GM12878 (cell line): ENCODE results near the gene HIGD1C. TPM values are rescaled to one million over a fixed set of nuclear protein-coding genes. Genes with fewer than 3 reads are reported as not detected.

Source experiments
- ATAC-seq: fragments of 200-7000 bp; cut with Tn5 transposase; 3 replicates; pipeline ENCODE4 v1.9.1; 2020; ENCODE audit warnings: mild to moderate bottlenecking, moderate library complexity
- BruUV-seq: library from RNA; stranded (reverse); fragments of 400-500 nt; replicated peaks from 2 replicates; lab custom pipeline; 2021; lab: Mats Ljungman, UMichigan
- CTCF ChIA-PET: fragments of 300-600 bp; sonication (Branson Sonifier 250); formaldehyde crosslinking; extraction: SDS; loops from one replicate; lab custom pipeline; 2021; ENCODE audit warnings: inconsistent platforms; lab: Yijun Ruan, JAX
- POLR2A ChIA-PET: fragments of 350-600 bp; formaldehyde crosslinking; extraction: SDS; loops from one replicate; lab custom pipeline; 2021; ENCODE audit warnings: inconsistent platforms; lab: Charles Lee
- RAD21 ChIA-PET: fragments of 300-600 bp; sonication (Branson Sonifier 250); formaldehyde crosslinking; loops from one replicate; lab custom pipeline; 2023; ENCODE audit warnings: antibody characterized with exemption; ENCODE audit not compliant: unreplicated experiment; lab: Charles Lee
- SMC1A ChIA-PET: fragments of 300-600 bp; sonication (Branson Sonifier 250); formaldehyde crosslinking; loops from one replicate; lab custom pipeline; 2023; ENCODE audit not compliant: unreplicated experiment, uncharacterized antibody; lab: Charles Lee
- DNase-seq: peaks from one replicate; pipeline ENCODE4 v3.0.0-alpha.2; 2011; ENCODE audit warnings: low read depth, low spot score
- FAIRE-seq: peaks from 3 replicates; lab custom pipeline; 2011; peaks lifted over from hg19 to GRCh38; lab: Jason Lieb, UNC
- H2AFZ ChIP-seq: 2 replicates; pipeline ENCODE4 v1.6.0; 2011; ENCODE audit warnings: low read depth, low read length, control low read depth; ENCODE audit not compliant: control insufficient read depth
- H3K27ac ChIP-seq: 2 replicates; pipeline ENCODE4 v1.5.1; 2011; ENCODE audit warnings: control low read depth; ENCODE audit not compliant: control insufficient read depth, insufficient read depth
- H3K27me3 ChIP-seq, 2 experiments: replicated peaks in 1 of 2; 2 replicates each; pipeline versions ENCODE4 v1.6.0 to v1.6.1; 2011; ENCODE audit warnings: low read length in 1 of 2; ENCODE audit not compliant: control insufficient read depth in 2 of 2, insufficient read depth in 2 of 2
- H3K36me3 ChIP-seq, 2 experiments: 2 replicates each; pipeline ENCODE4 v1.5.1; 2011; ENCODE audit warnings: low read length in 1 of 2; ENCODE audit not compliant: control insufficient read depth in 2 of 2, insufficient read depth in 2 of 2
- H3K4me1 ChIP-seq: 2 replicates; pipeline ENCODE4 v1.6.1; 2011; ENCODE audit warnings: mild to moderate bottlenecking, low read length, moderate library complexity, mixed read lengths; ENCODE audit not compliant: control insufficient read depth, insufficient read depth
- H3K4me2 ChIP-seq: 2 replicates; pipeline ENCODE4 v1.6.0; 2011; ENCODE audit warnings: control low read depth; ENCODE audit not compliant: control insufficient read depth, insufficient read depth
- H3K4me3 ChIP-seq: fragments of 200-600 bp; sonication (generic); 2 replicates; pipeline ENCODE4 v1.5.1; 2016
- H3K79me2 ChIP-seq: 2 replicates; pipeline ENCODE4 v1.6.0; 2011; ENCODE audit warnings: low read length; ENCODE audit not compliant: control insufficient read depth, insufficient read depth
- H3K9ac ChIP-seq: 2 replicates; pipeline ENCODE4 v1.8.0; 2011; ENCODE audit warnings: low read length, control low read depth, mixed read lengths; ENCODE audit not compliant: control insufficient read depth, insufficient read depth
- H3K9me3 ChIP-seq: replicated peaks from 3 replicates; pipeline ENCODE4 v1.5.1; 2011; ENCODE audit warnings: mild to moderate bottlenecking, low read length; ENCODE audit not compliant: control insufficient read depth, insufficient read depth
- H4K20me1 ChIP-seq: 2 replicates; pipeline ENCODE4 v1.6.0; 2011; ENCODE audit not compliant: control insufficient read depth, insufficient read depth
- ASH2L ChIP-seq: fragments of 300-600, 200-600 bp; sonication (generic); IDR thresholded peaks from 2 replicates; pipeline ENCODE4 v1.6.1; 2017; ENCODE audit warnings: low read depth, mild to moderate bottlenecking, borderline replicate concordance
- BMI1 ChIP-seq: fragments of 450-650 bp; IDR thresholded peaks from 2 replicates; pipeline ENCODE4 v1.6.1; 2016; ENCODE audit warnings: mild to moderate bottlenecking, moderate library complexity, borderline replicate concordance
- CEBPB ChIP-seq, 2 experiments: fragments of 150-350 bp in 1 of 2; IDR thresholded peaks; 2 replicates each; pipeline ENCODE4 v1.6.1; 2012 to 2014; ENCODE audit warnings: low read depth in 2 of 2, low read length in 2 of 2, borderline replicate concordance in 1 of 2, inconsistent platforms in 1 of 2
- CHD1 ChIP-seq: IDR thresholded peaks from 2 replicates; pipeline ENCODE4 v1.6.1; 2012; ENCODE audit warnings: low read depth, low read length, improper control_type of control experiment
- JUNB ChIP-seq: IDR thresholded peaks from 2 replicates; pipeline ENCODE4 v1.6.1; 2016; ENCODE audit warnings: antibody characterized with exemption, mild to moderate bottlenecking
- JUND ChIP-seq: IDR thresholded peaks from 2 replicates; pipeline ENCODE4 v1.6.1; 2012; ENCODE audit warnings: low read depth, mild to moderate bottlenecking, low read length, improper control_type of control experiment, moderate library complexity
- NFYA ChIP-seq: IDR thresholded peaks from 2 replicates; pipeline ENCODE4 v1.6.1; 2011; ENCODE audit warnings: low read depth, mild to moderate bottlenecking, low read length, improper control_type of control experiment, borderline replicate concordance
- PML ChIP-seq: IDR thresholded peaks from 2 replicates; pipeline ENCODE4 v1.6.1; 2012; ENCODE audit warnings: low read length, inconsistent platforms
- POLR2AphosphoS2 ChIP-seq: IDR thresholded peaks from 2 replicates; pipeline ENCODE4 v1.6.1; 2011; ENCODE audit warnings: low read depth, mild to moderate bottlenecking, low read length, improper control_type of control experiment, moderate library complexity
- POLR2AphosphoS5 ChIP-seq: IDR thresholded peaks from 2 replicates; pipeline ENCODE4 v1.6.1; 2011; ENCODE audit warnings: mild to moderate bottlenecking, low read length, inconsistent platforms
- RBBP5 ChIP-seq: fragments of 200-600 bp; sonication (generic); conservative IDR thresholded peaks from 2 replicates; pipeline ENCODE4 v1.6.1; 2016
- RELA ChIP-seq: fragments of 450-650 bp; IDR thresholded peaks from 2 replicates; pipeline ENCODE4 v1.8.0; 2014; ENCODE audit warnings: borderline replicate concordance; ENCODE audit not compliant: partially characterized antibody
- SMAD5 ChIP-seq: IDR thresholded peaks from 2 replicates; pipeline ENCODE4 v1.6.1; 2016; ENCODE audit warnings: antibody characterized with exemption, low read depth
- SREBF1 ChIP-seq: IDR thresholded peaks from 2 replicates; pipeline ENCODE4 v1.6.1; 2012; ENCODE audit warnings: mild to moderate bottlenecking, low read length
- TAF1 ChIP-seq: IDR thresholded peaks from 2 replicates; pipeline ENCODE4 v1.6.1; 2011; ENCODE audit warnings: mild to moderate bottlenecking, low read depth, low read length, borderline replicate concordance
- TARDBP ChIP-seq: IDR thresholded peaks from 2 replicates; pipeline ENCODE4 v1.6.1; 2016; ENCODE audit warnings: borderline replicate concordance
- TCF7 ChIP-seq: IDR thresholded peaks from 2 replicates; pipeline ENCODE4 v1.6.1; 2014; ENCODE audit warnings: antibody characterized with exemption, borderline replicate concordance
- YY1 ChIP-seq: IDR thresholded peaks from 2 replicates; pipeline ENCODE4 v1.6.1; 2011; ENCODE audit warnings: low read depth, mild to moderate bottlenecking, low read length
- ZNF217 ChIP-seq: fragments of 450-650 bp; IDR thresholded peaks from 2 replicates; pipeline ENCODE4 v1.6.1; 2017; ENCODE audit warnings: antibody characterized with exemption, mild to moderate bottlenecking
- WGBS: methylation state at CpG from one replicate; pipeline ENCODE4 v1.1.6; 2016; ENCODE audit warnings: low lambda C conversion rate; ENCODE audit not compliant: insufficient replicate concordance, insufficient coverage; ENCODE audit errors: missing lambda C conversion rate; 5-methylcytosine and 5-hydroxymethylcytosine counted together
- in situ Hi-C: fragments of 300-500 bp; cut with MboI; formaldehyde crosslinking; loops from 9 replicates; pipeline ENCODE4 v1.14.3; 2018; ENCODE audit warnings: mixed read lengths
- intact Hi-C: fragments of 100-400 bp; cut with micrococcal nuclease; formaldehyde crosslinking; loops from one replicate; pipeline ENCODE4 v1.14.2; 2022; ENCODE audit not compliant: unreplicated experiment
- polyA plus RNA-seq, 11 experiments: library from polyadenylated mRNA; depleted of rRNA in 4 of 11; unstranded in 6 of 11; stranded (reverse) in 5 of 11; fragments of >200 nt; fragmentation: Nextera tagmentation in 4 of 11; fragmentation: Illumina TruSeq in 1 of 11; extraction: Ambion mirVana in 4 of 11; extraction: Trizol in 1 of 11; gene quantifications; 1 replicate in 1 of 11; 2 replicates in 10 of 11; pipeline versions ENCODE4 v1.2.1 to v1.2.3, GENCODE V29; 2011 to 2016; ENCODE audit warnings: inconsistent platforms in 2 of 11, missing spikeins in 2 of 11, low read depth in 1 of 11
- total RNA-seq, 4 experiments: library from RNA; depleted of rRNA in 3 of 4; stranded (reverse); fragments of >200 nt in 3 of 4; fragmentation: Illumina TruSeq in 1 of 4; extraction: Trizol in 1 of 4; gene quantifications; 2 replicates each; pipeline versions ENCODE4 v1.2.1 to v1.2.3, GENCODE V29; 2013 to 2021
- TF ChIP-seq, protein P1 (sequence below): fragments of 450-650 bp; IDR thresholded peaks from 2 replicates; pipeline ENCODE4 v1.6.1; 2017; ENCODE audit warnings: mild to moderate bottlenecking, moderate library complexity

Gene HIGD1C
- total and polyA plus RNA-seq, 10 of the 15 experiments (the other 5 are each of a cell fraction or from before 2014, with no cell fraction given): not detected

DNA sequence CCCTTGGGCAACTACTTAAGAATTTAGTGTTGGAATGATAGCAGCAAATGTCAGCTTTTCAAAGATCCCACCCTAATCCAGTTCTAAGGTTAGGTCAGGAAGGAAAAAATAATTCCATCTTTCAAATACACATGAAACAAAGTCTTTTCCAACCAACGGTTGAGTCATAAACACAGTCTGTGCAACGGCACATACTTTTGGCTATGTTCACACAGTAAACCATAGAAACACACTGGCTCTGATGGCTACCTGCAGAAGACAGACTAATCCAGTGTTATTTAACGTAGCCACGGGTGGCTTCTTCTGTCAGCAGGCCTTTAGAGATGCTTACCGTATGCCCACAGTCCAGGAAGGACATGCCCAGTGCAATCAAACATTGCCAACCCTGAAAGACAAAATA, 35.7 kb downstream of the HIGD1C start (continued):
- TF ChIP-seq ASH2L: no peak
- TF ChIP-seq TAF1: no peak
- no peak for TF ChIP-seq CEBPB (IDR thresholded peaks at IDR 0.05; ENCODE audit: borderline replicate concordance in 1 of 2, low read depth in 2 of 2, low read length in 2 of 2)
- no peak for TF ChIP-seq JUNB
- TF ChIP-seq BMI1: no peak
- TF ChIP-seq JUND: no peak
- TF ChIP-seq POLR2AphosphoS5: no peak
- TF ChIP-seq ZNF217: no peak

DNA sequence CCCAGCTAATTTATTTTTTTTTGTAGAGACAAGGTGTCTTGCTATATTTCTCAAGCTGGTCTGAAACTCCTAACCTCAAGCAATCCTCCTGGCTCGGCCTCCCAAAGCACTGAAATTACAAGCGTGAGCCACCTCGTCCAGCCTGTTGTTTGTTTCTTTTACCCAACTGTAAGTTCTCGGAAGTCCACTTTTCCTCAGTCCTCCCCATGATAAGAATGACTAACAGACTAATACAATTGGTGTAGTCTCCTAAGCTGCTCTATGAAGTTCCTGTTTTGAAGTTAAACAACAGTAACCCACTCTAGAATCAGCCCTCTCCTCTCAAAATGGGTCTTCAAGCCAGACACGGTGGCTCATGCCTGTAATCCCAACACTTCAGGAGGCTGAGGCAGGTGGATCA, 36.5 kb downstream of the HIGD1C start:
- intact Hi-C loops (loop anchor here (5.0 kb wide), 1 partner anchor 222 kb away; no protein-coding TSS in a partner anchor), in situ Hi-C loops (no loop called here)
- RAD21 ChIA-PET: interaction anchor here (0.8 to 7.3 kb wide), 8 partner anchors 10 to 485 kb away, joined by 3 to 114 read pairs (median 4); partner anchors contain the start of gene ATF1
- WGBS: 97% methylated on average over 5 of the region's 5 CpGs
- DNase-seq: no peak
- SMC1A ChIA-PET: interaction anchor here (1.0 to 7.6 kb wide), 5 partner anchors 10 to 223 kb away, joined by 3 to 129 read pairs (median 4); partner anchors contain the start of gene ATF1
- no peaks in the 10 kb centered on the region for H3K79me2 ChIP-seq
- H3K9me3 ChIP-seq: no peaks in the 10 kb centered on the region
- H3K4me2 ChIP-seq: no peak overlapping the region
- CTCF ChIA-PET: interaction anchor here (0.7 to 7.2 kb wide), 10 partner anchors 8 to 352 kb away, joined by 3 to 149 read pairs (median 6); partner anchors contain the start of gene ATF1
- no peak overlapping the region for H3K4me3 ChIP-seq
- POLR2A ChIA-PET: interaction anchor here (0.6 kb wide), 1 partner anchor 225 kb away, joined by 9 read pairs; the partner anchor contains the start of gene ATF1
- FAIRE-seq: no peak
- H3K9ac ChIP-seq: no peak overlapping the region
- H3K36me3 ChIP-seq: peaks cover 3 to 25% of the 10 kb centered on the region in 2 experiments
- no peak for ATAC-seq
- H4K20me1 ChIP-seq: no peaks in the 10 kb centered on the region
- no TSS peak for BruUV-seq
- no peak overlapping the region for H3K27ac ChIP-seq
- peaks cover 17% of the 10 kb centered on the region for H3K4me1 ChIP-seq
- H3K27me3 ChIP-seq: no peaks in the 10 kb centered on the region
- H2AFZ ChIP-seq: no peak overlapping the region
- TF ChIP-seq RELA: no peak
- TF ChIP-seq RBBP5: no peak
- TF ChIP-seq SREBF1: no peak
- no peak for TF ChIP-seq YY1
- no peak for TF ChIP-seq TCF7
- no peak for TF ChIP-seq POLR2AphosphoS2
- no peak for TF ChIP-seq NFYA
- no peak for TF ChIP-seq PML
- no peak for TF ChIP-seq POLR2AphosphoS5
- TF ChIP-seq SMAD5: no peak
- no peak for TF ChIP-seq CHD1
- TF ChIP-seq, protein P1, sequence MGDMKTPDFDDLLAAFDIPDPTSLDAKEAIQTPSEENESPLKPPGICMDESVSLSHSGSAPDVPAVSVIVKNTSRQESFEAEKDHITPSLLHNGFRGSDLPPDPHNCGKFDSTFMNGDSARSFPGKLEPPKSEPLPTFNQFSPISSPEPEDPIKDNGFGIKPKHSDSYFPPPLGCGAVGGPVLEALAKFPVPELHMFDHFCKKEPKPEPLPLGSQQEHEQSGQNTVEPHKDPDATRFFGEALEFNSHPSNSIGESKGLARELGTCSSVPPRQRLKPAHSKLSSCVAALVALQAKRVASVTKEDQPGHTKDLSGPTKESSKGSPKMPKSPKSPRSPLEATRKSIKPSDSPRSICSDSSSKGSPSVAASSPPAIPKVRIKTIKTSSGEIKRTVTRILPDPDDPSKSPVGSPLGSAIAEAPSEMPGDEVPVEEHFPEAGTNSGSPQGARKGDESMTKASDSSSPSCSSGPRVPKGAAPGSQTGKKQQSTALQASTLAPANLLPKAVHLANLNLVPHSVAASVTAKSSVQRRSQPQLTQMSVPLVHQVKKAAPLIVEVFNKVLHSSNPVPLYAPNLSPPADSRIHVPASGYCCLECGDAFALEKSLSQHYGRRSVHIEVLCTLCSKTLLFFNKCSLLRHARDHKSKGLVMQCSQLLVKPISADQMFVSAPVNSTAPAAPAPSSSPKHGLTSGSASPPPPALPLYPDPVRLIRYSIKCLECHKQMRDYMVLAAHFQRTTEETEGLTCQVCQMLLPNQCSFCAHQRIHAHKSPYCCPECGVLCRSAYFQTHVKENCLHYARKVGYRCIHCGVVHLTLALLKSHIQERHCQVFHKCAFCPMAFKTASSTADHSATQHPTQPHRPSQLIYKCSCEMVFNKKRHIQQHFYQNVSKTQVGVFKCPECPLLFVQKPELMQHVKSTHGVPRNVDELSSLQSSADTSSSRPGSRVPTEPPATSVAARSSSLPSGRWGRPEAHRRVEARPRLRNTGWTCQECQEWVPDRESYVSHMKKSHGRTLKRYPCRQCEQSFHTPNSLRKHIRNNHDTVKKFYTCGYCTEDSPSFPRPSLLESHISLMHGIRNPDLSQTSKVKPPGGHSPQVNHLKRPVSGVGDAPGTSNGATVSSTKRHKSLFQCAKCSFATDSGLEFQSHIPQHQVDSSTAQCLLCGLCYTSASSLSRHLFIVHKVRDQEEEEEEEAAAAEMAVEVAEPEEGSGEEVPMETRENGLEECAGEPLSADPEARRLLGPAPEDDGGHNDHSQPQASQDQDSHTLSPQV: no peak
- TF ChIP-seq TARDBP: no peak
